Measurements from ENCODE around the gene SOX10.

Gene SOX10

DNA sequence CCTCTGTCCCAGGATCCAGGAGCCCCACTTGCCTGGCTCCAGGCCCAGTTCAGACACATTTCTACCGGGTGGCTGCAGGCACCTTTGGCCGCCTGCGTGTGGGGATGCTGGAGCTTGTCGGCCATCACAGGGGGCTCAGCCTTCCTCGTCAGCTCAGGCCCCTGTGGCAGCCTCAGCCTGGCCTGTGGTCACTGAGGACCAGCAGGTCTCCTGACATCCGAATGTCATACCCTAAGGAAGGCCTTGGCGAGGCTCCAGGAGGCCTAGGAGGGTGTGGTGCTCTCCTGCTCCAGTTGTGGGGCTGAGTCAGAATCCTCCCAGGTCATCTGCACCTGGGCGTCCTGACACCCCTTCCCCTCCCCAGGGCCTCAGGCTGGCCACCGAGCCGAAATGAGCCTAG lies 14.9 kb upstream of the SOX10 start:
- Mint-ChIP-seq H3K4me1 (ENCODE audit: low read depth) (no peaks in the 10 kb centered on the region), H3K27ac (no peak overlapping the region), H3K9me3 (no peaks in the 10 kb centered on the region), H3K36me3 (ENCODE audit: low read depth) (no peaks in the 10 kb centered on the region), H3K27me3 (ENCODE audit: low read depth) (no peaks in the 10 kb centered on the region), H3K4me3 (no peak overlapping the region)

DNA sequence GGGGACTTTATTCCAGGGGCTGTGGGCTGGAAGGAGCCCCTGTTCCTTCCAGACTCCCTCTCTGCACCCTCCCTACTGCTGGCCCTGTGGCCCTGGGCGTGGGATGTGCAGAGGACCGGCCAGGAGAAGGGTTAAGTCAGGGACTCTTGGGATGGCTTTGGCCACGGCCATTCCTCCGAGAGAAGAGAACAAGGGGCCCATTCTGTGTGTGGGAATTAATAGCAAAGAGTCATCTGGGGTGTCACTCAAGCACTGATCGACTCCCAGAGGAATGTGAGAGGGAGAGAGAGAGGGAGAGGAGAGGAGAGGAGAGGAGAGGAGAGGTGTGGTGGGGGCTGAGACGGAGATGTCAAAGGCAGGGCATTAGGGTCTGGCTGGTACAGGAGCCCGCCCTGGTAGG lies 14.2 kb upstream of the SOX10 start:
- Mint-ChIP-seq H3K4me1 (ENCODE audit: low read depth) (no peaks in the 10 kb centered on the region), H3K36me3 (ENCODE audit: low read depth) (no peaks in the 10 kb centered on the region), H3K27ac (no peak overlapping the region), H3K9me3 (no peaks in the 10 kb centered on the region), H3K4me3 (no peak overlapping the region), H3K27me3 (ENCODE audit: low read depth) (no peaks in the 10 kb centered on the region)

DNA sequence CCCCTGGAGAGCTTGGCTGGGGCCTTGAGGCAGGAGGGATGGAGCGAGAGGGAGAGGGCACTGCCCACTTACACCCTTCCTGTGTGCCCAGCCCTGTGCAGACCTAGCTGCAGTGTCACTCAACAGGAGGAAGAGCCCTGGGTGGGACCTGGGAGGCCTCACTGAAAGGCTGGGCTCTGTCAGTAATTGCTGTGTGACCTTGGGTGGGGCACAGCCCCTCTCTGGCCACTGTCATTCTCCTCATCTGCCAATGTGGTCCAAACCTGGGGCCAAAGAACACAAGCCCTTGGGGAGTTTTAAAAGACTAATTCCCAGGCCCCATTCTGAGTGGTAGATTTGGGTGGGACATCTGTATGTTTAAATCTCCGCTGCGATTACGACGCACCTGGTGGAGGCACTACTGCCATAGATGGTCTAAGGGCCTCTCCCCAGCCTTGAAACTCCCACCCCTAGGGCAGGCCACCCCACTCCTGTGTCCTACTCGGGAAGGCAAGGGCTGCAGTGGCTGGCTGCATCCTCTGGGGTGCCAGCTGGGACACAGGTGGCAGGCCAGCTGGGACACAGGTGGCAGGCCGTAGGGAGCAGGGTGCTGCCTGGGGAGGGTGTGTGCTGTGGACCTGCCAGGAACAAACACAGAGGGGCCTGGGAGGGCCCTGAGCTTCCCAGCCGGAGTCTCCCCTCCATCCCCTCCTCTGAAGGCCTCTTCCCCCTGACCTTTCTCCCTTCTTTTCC lies 12.3 kb upstream of the SOX10 start:
- Mint-ChIP-seq H3K4me3 (no peak overlapping the region), H3K9me3 (no peaks in the 10 kb centered on the region), H3K4me1 (ENCODE audit: low read depth) (no peaks in the 10 kb centered on the region), H3K27me3 (ENCODE audit: low read depth) (no peaks in the 10 kb centered on the region), H3K27ac (no peak overlapping the region), H3K36me3 (ENCODE audit: low read depth) (no peaks in the 10 kb centered on the region)

DNA sequence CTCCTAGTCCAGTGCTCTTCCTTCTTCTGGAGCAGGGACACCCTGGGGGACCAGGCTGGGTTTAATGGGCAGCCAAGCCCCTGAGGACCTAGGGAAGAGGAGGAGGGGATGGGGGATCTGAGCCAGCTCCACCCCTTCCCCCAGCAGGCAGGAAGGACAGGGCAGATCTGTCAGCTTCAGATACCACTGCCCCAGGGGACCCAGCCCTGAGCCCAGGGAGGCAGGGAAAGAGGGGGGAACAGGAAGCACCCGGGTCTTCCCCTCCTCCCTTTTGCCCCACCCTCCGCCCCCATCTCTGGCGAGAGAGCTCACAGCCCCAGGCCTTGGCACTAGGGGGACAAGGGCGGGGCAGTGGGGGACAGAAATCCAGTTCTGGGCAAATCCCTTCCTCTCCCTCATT lies 11.7 kb upstream of the SOX10 start:
- no peak overlapping the region for H3K27ac Mint-ChIP-seq
- no peaks in the 10 kb centered on the region for H3K27me3 Mint-ChIP-seq (ENCODE audit: low read depth)
- H3K4me3 Mint-ChIP-seq, result no peak overlapping the region

DNA sequence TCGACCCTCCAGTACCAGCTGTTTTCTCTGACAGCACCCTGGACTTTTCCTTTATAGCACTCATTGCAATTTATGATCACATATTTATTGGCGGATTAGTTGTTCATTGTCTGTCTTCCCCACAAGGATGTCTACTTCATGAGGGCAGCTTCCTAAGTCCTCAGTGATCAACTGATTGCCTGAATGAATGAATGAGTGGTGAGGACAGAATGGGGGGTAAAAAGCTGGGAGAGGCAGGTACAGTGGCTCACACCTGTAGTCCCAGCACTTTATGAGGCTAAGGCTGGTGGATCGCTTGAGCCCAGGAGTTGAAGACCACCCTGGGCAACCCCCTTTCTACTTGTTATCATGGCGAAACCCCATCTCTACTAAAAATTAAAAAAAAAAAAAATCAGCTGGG lies 11.1 kb upstream of the SOX10 start:
- Mint-ChIP-seq H3K4me3 (no peak overlapping the region), H3K9me3 (no peaks in the 10 kb centered on the region), H3K27me3 (ENCODE audit: low read depth) (no peaks in the 10 kb centered on the region), H3K36me3 (ENCODE audit: low read depth) (no peaks in the 10 kb centered on the region), H3K27ac (no peak overlapping the region), H3K4me1 (ENCODE audit: low read depth) (no peaks in the 10 kb centered on the region)

More for the DNA sequence above, 11.7 kb upstream of the SOX10 start:
- no peaks in the 10 kb centered on the region for H3K9me3 Mint-ChIP-seq
- no peaks in the 10 kb centered on the region for H3K4me1 Mint-ChIP-seq (ENCODE audit: low read depth)
- H3K36me3 Mint-ChIP-seq (ENCODE audit: low read depth), result no peaks in the 10 kb centered on the region

DNA sequence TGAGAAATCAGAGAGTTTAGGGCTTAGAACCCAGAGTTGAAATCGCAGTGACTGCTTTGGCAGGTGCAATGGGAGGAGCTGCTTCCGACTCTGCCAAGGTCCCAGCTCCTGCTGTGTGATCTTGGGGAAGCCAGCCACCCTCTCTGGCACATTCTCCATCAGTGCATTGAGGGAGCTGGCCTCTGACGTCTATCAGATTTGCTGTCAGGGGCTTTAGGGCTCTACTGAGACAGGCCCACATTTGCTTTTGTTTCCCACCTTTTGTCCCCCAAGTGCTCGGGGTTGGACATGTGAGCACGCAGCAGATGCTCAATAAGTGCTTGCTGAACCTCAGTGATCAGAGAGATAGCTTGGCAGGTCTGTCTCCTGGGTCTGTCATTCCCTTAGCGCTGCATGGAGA lies 10.6 kb upstream of the SOX10 start:
- Mint-ChIP-seq H3K4me1 (ENCODE audit: low read depth) (no peaks in the 10 kb centered on the region), H3K9me3 (no peaks in the 10 kb centered on the region), H3K4me3 (no peak overlapping the region), H3K27me3 (ENCODE audit: low read depth) (no peaks in the 10 kb centered on the region), H3K27ac (no peak overlapping the region), H3K36me3 (ENCODE audit: low read depth) (no peaks in the 10 kb centered on the region)

DNA sequence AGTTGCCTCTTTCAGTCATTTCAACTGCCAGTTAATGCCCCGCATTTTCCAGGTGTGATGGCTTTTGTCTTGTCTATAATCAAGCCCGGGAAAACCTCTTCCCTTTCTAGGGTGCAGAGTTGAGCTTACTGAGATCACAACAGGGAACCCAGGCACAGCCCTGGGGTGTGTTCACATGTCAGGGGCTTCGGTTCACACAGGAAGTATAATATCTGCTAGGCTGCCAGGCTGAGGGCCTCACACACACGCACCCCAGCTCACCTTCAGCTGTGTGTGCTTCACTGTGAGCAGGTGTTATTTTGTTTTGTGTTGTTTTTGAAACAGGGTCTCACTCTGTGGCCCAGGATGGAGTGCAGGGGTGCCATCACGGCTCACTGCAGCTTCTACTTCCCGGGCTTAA lies 9.7 kb upstream of the SOX10 start:
- H3K4me1 Mint-ChIP-seq (ENCODE audit: low read depth), result no peaks in the 10 kb centered on the region
- H3K4me3 Mint-ChIP-seq, result no peak overlapping the region
- H3K36me3 Mint-ChIP-seq (ENCODE audit: low read depth), result no peaks in the 10 kb centered on the region
- H3K27me3 Mint-ChIP-seq (ENCODE audit: low read depth), result no peaks in the 10 kb centered on the region
- no peak overlapping the region for H3K27ac Mint-ChIP-seq
- no peaks in the 10 kb centered on the region for H3K9me3 Mint-ChIP-seq

DNA sequence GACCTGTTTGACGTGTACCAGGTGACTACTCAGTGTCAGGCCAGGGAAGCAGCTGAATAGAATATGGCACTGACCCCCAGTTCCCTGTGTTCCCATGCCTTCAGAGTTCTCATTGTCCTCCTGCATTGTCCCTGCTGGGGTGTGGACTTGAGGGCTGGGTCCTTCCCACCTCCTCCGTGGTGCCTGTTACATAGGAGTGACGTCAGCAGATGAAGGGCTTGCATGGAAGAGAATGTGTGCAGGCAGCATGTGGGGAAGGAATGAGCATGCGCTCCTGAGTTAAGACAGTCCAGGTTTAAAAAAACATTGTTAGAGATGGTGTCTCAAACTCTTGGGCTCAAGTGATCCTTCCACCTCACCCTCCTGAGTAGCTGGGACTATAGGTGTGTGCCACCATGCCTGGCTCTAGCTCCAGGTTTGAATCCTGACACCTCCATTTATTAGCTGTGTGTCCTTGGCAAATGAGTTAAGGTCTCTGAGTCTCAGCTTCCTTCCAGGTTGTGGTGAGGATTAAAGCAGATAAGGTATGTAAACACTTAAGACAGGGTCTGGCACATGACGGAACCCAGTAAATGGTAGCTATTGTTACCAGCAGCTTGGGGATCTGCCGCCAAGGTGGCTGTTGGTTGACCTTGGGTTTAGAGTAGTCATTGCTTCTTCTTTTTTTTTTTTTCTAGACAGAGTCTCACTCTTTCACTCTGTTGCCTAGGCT lies 7.5 kb upstream of the SOX10 start:
- Mint-ChIP-seq H3K9me3 (no peaks in the 10 kb centered on the region), H3K4me1 (ENCODE audit: low read depth) (no peaks in the 10 kb centered on the region), H3K36me3 (ENCODE audit: low read depth) (no peaks in the 10 kb centered on the region), H3K27ac (no peak overlapping the region), H3K4me3 (no peak overlapping the region), H3K27me3 (ENCODE audit: low read depth) (no peaks in the 10 kb centered on the region)

DNA sequence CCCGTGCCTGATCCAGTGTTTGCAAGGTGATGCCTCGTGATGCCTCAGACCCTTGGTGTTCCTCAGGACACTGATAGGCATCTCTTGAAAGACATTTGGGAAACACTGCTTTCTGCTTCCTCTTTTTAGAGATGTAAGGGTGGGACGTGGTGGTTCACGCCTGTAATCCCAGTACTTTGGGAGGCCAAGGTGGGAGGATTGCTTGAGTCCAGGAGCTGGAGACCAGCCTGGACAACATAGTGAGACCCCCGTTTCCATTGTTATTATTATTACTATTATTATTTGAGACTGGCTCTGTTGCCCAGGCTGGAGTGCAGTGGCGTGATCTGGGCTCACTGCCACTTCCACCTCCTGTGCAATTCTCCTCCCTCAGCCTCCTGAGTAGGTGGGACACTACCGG lies 6.5 kb upstream of the SOX10 start:
- no peak overlapping the region for H3K4me3 Mint-ChIP-seq
- H3K4me1 Mint-ChIP-seq (ENCODE audit: low read depth), result no peaks in the 10 kb centered on the region

DNA sequence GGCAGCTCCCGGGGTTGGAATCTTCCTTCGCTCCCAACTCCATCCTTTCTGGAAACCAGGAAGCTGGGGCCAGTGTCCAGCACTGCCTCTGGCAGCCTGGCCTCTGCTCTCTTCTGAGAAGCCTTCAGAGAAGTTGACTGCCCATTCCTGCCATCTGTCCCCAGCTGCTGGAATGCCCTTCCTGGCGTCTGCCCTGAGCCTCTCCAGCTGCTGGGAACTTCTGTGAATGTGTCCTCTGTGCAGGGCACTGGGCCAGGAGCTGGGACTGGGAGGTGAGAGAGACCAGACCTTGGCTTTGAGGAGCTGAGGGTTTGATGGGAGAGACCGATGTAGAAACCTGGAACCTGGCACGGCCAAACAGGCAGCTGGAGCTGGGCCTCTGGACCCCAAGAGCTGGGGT lies 5.9 kb upstream of the SOX10 start:
- H3K27ac Mint-ChIP-seq, result no peak overlapping the region
- H3K36me3 Mint-ChIP-seq (ENCODE audit: low read depth), result no peaks in the 10 kb centered on the region
- no peaks in the 10 kb centered on the region for H3K27me3 Mint-ChIP-seq (ENCODE audit: low read depth)
- no peaks in the 10 kb centered on the region for H3K9me3 Mint-ChIP-seq
- H3K4me1 Mint-ChIP-seq (ENCODE audit: low read depth), result no peaks in the 10 kb centered on the region
- no peak overlapping the region for H3K4me3 Mint-ChIP-seq

More for the DNA sequence above, 6.5 kb upstream of the SOX10 start:
- no peaks in the 10 kb centered on the region for H3K9me3 Mint-ChIP-seq
- H3K36me3 Mint-ChIP-seq (ENCODE audit: low read depth), result no peaks in the 10 kb centered on the region
- no peak overlapping the region for H3K27ac Mint-ChIP-seq
- H3K27me3 Mint-ChIP-seq (ENCODE audit: low read depth), result no peaks in the 10 kb centered on the region

DNA sequence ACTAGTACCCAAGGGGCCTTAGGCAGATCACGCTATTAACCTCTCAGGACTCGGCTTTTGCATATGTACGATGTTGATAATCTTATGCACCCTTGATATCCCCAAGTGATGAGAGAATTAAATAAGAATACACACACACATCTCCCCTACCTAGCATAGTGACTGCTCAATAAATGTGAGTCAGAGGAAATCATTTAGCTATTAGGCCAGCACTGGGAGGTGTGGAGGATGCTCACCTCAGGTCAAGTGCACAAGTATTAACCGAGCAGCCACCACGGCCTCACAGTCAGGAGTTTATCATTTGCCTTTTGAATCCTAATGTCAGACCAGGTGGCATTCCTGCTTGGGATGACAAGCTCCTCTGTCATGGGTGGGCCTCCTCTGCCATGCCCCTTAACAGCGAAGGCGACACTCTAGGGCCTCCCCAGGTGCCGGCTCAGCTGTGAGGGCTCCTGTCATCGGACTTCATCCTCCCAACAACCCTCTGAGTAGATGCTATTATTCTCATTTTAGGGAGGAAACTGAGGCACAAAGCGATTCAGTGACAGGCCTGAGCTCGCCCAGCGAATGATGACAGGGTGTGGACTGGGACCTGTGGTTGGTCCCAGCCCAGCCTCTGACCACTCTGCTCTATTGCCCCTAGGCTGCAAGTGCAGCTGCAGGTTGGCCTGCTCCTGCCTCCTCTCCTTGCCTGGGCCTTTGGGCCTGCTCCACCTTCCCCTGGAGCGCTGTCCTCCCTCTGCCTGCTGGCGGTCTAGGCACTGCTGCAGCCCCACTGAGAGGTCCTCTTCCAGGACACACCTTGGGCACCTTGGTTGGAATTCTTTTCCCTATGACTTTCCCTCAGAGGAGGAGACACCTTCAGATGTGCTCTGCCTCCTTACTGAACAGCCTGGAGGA lies 5.0 kb upstream of the SOX10 start:
- no peaks in the 10 kb centered on the region for H3K36me3 Mint-ChIP-seq (ENCODE audit: low read depth)
- H3K27ac Mint-ChIP-seq, result no peak overlapping the region
- no peaks in the 10 kb centered on the region for H3K27me3 Mint-ChIP-seq (ENCODE audit: low read depth)
- H3K4me1 Mint-ChIP-seq (ENCODE audit: low read depth), result no peaks in the 10 kb centered on the region
- no peaks in the 10 kb centered on the region for H3K9me3 Mint-ChIP-seq
- no peak overlapping the region for H3K4me3 Mint-ChIP-seq

DNA sequence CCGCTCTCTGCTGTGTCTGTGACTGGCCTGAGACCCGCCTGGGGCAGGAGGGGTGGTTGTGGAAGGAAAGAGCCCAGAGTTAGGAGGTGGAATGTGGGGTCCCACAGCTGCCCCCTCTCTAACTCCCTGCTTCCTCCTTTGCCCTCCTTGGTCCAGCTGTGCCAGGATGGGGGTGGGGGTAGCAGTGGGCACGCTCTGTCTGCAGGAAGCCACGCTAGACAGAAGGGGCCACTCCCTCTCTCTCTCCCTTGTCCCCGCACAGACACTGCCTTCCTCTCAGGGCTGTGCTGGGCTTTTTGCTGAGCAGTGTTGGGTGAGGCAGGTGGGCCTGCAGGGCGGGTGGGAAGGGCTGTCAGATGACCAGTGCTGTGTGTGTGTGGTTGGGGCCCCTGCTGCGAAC lies 2.0 kb upstream of the SOX10 start:
- H3K27me3 Mint-ChIP-seq (ENCODE audit: low read depth), result no peaks in the 10 kb centered on the region
- H3K9me3 Mint-ChIP-seq, result no peaks in the 10 kb centered on the region
- no peaks in the 10 kb centered on the region for H3K36me3 Mint-ChIP-seq (ENCODE audit: low read depth)
- H3K4me3 Mint-ChIP-seq, result no peak overlapping the region
- H3K27ac Mint-ChIP-seq, result no peak overlapping the region
- H3K4me1 Mint-ChIP-seq (ENCODE audit: low read depth), result no peaks in the 10 kb centered on the region

DNA sequence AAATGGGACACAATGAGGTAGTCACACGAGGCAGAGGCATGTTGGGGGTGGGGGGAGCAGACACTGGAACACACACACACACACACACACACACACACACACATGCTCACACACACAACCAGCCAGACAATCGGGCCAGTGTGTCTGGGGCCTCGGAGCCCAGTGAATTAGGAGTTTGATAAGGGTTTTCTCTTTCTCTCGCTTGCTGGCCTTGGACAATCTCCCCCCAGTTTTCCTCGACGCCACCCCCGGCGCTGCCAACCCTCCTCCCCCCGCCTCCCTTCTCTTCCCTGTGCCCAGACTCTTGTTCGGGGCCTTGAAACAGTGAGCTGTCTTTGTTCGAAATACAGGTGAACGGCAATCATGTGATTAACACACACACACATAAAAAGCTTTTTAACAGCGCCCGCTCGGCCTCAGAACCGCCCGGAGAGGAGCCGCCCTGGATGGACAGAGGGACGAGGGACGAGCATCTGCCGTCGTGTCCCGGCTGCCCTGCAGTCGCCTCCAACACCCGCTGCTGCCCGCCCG lies 1.5 kb upstream of the SOX10 start:
- no peak overlapping the region for H3K27ac Mint-ChIP-seq
- no peaks in the 10 kb centered on the region for H3K4me1 Mint-ChIP-seq (ENCODE audit: low read depth)
- no peaks in the 10 kb centered on the region for H3K9me3 Mint-ChIP-seq
- H3K36me3 Mint-ChIP-seq (ENCODE audit: low read depth), result no peaks in the 10 kb centered on the region
- H3K4me3 Mint-ChIP-seq, result no peak overlapping the region
- H3K27me3 Mint-ChIP-seq (ENCODE audit: low read depth), result no peaks in the 10 kb centered on the region

DNA sequence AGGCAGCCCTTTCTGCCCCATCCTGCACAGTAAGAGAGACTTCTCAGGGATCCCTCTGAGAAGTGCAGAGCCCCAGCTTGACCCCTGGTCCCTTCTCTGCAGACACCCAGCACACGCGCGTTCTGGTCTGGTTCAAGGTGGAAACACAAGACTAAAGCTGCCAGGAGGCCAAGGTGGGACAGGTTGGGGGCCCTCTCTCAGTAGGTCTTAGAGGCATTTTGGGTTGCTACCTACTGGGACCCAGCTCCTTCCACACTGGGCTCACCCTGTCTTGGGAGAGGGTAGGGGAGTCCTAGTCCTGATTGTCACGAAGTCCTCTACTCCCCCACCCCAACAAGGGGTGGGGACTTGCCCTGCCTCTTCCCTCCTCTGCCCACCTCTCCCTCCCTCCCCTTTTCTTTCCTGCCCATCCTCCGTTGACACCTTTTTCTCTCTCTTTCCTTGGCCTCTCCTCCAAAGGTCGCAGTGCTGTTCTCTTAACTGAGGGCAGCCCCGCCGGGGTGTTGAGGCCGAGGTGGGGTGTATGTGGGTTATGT lies 763 bp upstream of the SOX10 start:
- no peak overlapping the region for H3K27ac Mint-ChIP-seq
- H3K27me3 Mint-ChIP-seq (ENCODE audit: low read depth), result no peaks in the 10 kb centered on the region
- no peaks in the 10 kb centered on the region for H3K36me3 Mint-ChIP-seq (ENCODE audit: low read depth)
- no peaks in the 10 kb centered on the region for H3K4me1 Mint-ChIP-seq (ENCODE audit: low read depth)
- no peaks in the 10 kb centered on the region for H3K9me3 Mint-ChIP-seq
- H3K4me3 Mint-ChIP-seq, result no peak overlapping the region

All from T-helper 1 cell treated with Interleukin-12 subunit alpha and Interleukin-12 subunit beta and Interleukin-4 antibody, amounts not matched to agents 30 μg/mL and 1 μg/mL, for 36 hours (primary cell).